ENCODE results near the gene ZRANB3. TPM values are rescaled to one million over a fixed set of nuclear protein-coding genes. Genes with fewer than 3 reads are reported as not detected.

ZRANB3 gene
- total and polyA plus RNA-seq, 2 donors (not counting 3 experiments of a cell fraction or from before 2014, with no cell fraction given) = 2.2 to 6.0 TPM

- H3K9me3 ChIP-seq (replicated peaks; ENCODE audit: control insufficient read depth, insufficient read depth, low read length) = no peaks in the 10 kb centered on the region
- H3K9ac ChIP-seq (replicated peaks; ENCODE audit: extremely low read depth, insufficient read depth, low read length) = no peak overlapping the region
- no peak overlapping the region for H3K4me2 ChIP-seq (ENCODE audit: insufficient read depth, low read length)
- FAIRE-seq (no peak), DNase-seq (ENCODE audit: low read depth, low spot score) (no peak)
- intact Hi-C loops (cut with micrococcal nuclease) = loop anchor here (10.0 kb wide), 1 partner anchor 60 kb away; no protein-coding TSS in a partner anchor
- no peak overlapping the region for H3K27ac ChIP-seq (ENCODE audit: insufficient read depth, low read depth, low read length)
- H3K36me3 ChIP-seq (ENCODE audit: control insufficient read depth in 2 of 2, extremely low read depth in 1 of 2, insufficient read depth in 2 of 2, low read length in 2 of 2) = no peaks in the 10 kb centered on the region
- H2AFZ ChIP-seq (ENCODE audit: low read depth, low read length) = no peak overlapping the region
- H3K4me3 ChIP-seq (replicated peaks in 1 of 3; ENCODE audit: insufficient read depth in 1 of 3, low read depth in 1 of 3, low read length in 3 of 3) = no peak overlapping the region
- CTCF ChIA-PET = interaction anchor here (1.1 kb wide), 1 partner anchor 27 kb away, joined by 3 read pairs; no protein-coding TSS in a partner anchor
- TF ChIP-seq FOS (IDR thresholded peaks at IDR 0.05; ENCODE audit: borderline replicate concordance, insufficient read depth, low read length) (no peak), JUN (IDR thresholded peaks at IDR 0.05; ENCODE audit: borderline replicate concordance, insufficient read depth, insufficient read length, low read depth) (no peak), POLR2AphosphoS5 (IDR thresholded peaks at IDR 0.05; ENCODE audit: insufficient read depth, low read depth, low read length) (no peak), EZH2 (IDR thresholded peaks at IDR 0.05; ENCODE audit: borderline replicate concordance, low read depth, low read length, severe bottlenecking) (no peak)
- no peaks in the 10 kb centered on the region for H3K9me1 ChIP-seq (replicated peaks; ENCODE audit: control insufficient read depth, extremely low read depth, insufficient read depth, low read length)
- no TSS peak for BruUV-seq (replicated peaks)
- H3K27me3 ChIP-seq (ENCODE audit: control insufficient read depth in 2 of 2, insufficient read depth in 2 of 2, low read length in 2 of 2) = no peaks in the 10 kb centered on the region
- H3K4me1 ChIP-seq (ENCODE audit: control insufficient read depth, extremely low read depth, insufficient read depth, low read length) = peaks cover 9% of the 10 kb centered on the region
- POLR2A ChIA-PET = no interaction called here
- H3K79me2 ChIP-seq (ENCODE audit: control insufficient read depth, insufficient read depth, low read length) = no peaks in the 10 kb centered on the region
- H4K20me1 ChIP-seq (replicated peaks; ENCODE audit: control insufficient read depth, extremely low read depth, insufficient read depth, low read length) = no peaks in the 10 kb centered on the region
- dilution Hi-C loops (cut with MboI; ENCODE audit: extremely low pct_ligation_motif_present, low sequenced_read_pairs) = no loop called here
Observed at GRCh38 chr2:135304694-135305093, 226.3 kb downstream of the ZRANB3 start.

- FAIRE-seq (peak; percentile 42), DNase-seq (ENCODE audit: low read depth, low spot score) (peak; percentile 70)
- no peaks in the 10 kb centered on the region for H4K20me1 ChIP-seq (replicated peaks; ENCODE audit: control insufficient read depth, extremely low read depth, insufficient read depth, low read length)
- ChIA-PET CTCF (no interaction called here), POLR2A (no interaction called here)
- H3K4me1 ChIP-seq (ENCODE audit: control insufficient read depth, extremely low read depth, insufficient read depth, low read length) = peaks cover 16% of the 10 kb centered on the region
- no peaks in the 10 kb centered on the region for H3K27me3 ChIP-seq (ENCODE audit: control insufficient read depth in 2 of 2, insufficient read depth in 2 of 2, low read length in 2 of 2)
- no peaks in the 10 kb centered on the region for H3K36me3 ChIP-seq (ENCODE audit: control insufficient read depth in 2 of 2, extremely low read depth in 1 of 2, insufficient read depth in 2 of 2, low read length in 2 of 2)
- intact Hi-C loops (cut with micrococcal nuclease) (loop anchor here (10.0 kb wide), 1 partner anchor 55 kb away; no protein-coding TSS in a partner anchor), dilution Hi-C loops (cut with MboI; ENCODE audit: extremely low pct_ligation_motif_present, low sequenced_read_pairs) (no loop called here)
- TF ChIP-seq FOS (IDR thresholded peaks at IDR 0.05; ENCODE audit: borderline replicate concordance, insufficient read depth, low read length) = peak; percentile 84
- peak; percentile 83 for TF ChIP-seq GATA2 (IDR thresholded peaks at IDR 0.05; ENCODE audit: insufficient read depth, insufficient read length, low read depth, low read length)
- no peak for TF ChIP-seq POLR2AphosphoS5 (IDR thresholded peaks at IDR 0.05; ENCODE audit: insufficient read depth, low read depth, low read length)
- TF ChIP-seq MAX (IDR thresholded peaks at IDR 0.05; ENCODE audit: insufficient read depth, insufficient read length) = no peak
- peak; percentile 15 for TF ChIP-seq JUN (IDR thresholded peaks at IDR 0.05; ENCODE audit: borderline replicate concordance, insufficient read depth, insufficient read length, low read depth)
- TF ChIP-seq MYC (IDR thresholded peaks at IDR 0.05; ENCODE audit: low read depth, low read length) = no peak
- no peaks in the 10 kb centered on the region for H3K79me2 ChIP-seq (ENCODE audit: control insufficient read depth, insufficient read depth, low read length)
- no peak overlapping the region for H3K9ac ChIP-seq (replicated peaks; ENCODE audit: extremely low read depth, insufficient read depth, low read length)
- no peaks in the 10 kb centered on the region for H3K9me1 ChIP-seq (replicated peaks; ENCODE audit: control insufficient read depth, extremely low read depth, insufficient read depth, low read length)
- H3K27ac ChIP-seq (ENCODE audit: insufficient read depth, low read depth, low read length) = no peak overlapping the region
- BruUV-seq (replicated peaks) = no TSS peak
- peak overlapping the region; percentile 16 for H3K4me2 ChIP-seq (ENCODE audit: insufficient read depth, low read length)
- H3K4me3 ChIP-seq (replicated peaks in 1 of 3; ENCODE audit: insufficient read depth in 1 of 3, low read depth in 1 of 3, low read length in 3 of 3) = no peak overlapping the region
- H3K9me3 ChIP-seq (replicated peaks; ENCODE audit: control insufficient read depth, insufficient read depth, low read length) = no peaks in the 10 kb centered on the region
- H2AFZ ChIP-seq (ENCODE audit: low read depth, low read length) = no peak overlapping the region
Observed at GRCh38 chr2:135299658-135300244, 231.3 kb downstream of the ZRANB3 start.

Measured in endothelial cell of umbilical vein (primary cell).